ENCODE measurements around the gene URI1.

DNA sequence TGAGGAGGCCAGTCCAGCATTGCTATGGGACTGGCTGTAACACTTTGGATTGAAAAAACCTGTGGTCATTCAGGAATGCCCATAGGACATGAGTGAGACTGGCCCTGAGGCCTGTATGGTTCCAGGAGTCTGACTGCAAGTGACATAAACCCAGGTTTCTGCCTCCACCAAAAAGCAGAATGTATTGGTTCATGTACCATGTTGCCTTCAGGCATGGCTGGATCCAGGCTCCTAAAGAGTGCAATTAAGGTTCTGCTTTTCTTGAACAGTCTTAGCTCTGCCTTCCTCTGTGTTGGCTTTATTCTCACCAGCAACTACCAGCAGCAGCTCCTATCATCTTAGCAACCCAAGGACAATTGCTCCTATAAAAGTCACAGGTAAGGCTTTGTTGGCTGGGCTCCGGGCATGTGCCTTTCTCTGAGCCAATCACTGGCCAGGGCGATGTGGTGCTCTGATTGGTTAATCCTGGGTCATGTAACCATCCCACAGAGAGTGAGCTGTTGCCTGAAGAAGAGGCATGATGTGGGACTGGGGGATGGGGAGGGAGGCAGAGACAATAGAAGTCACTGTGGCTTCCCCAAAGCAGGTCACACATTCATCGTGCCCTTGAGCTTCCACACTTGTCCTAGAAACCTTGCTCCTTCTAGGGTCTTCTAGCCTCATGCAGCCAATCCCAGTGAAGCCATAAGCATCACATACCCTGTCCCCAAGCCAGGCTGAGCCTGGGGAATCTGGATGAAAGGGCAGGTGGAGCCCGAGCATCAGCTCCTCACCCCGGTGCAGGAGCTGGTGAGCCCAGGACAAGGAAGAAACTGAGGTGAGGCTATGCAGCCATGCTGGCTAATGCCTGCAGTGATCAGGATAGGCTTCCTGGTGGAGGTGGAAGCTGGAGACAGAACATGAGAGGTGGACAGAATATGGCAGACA lies 123.9 kb downstream of the URI1 start:
- TF ChIP-seq CTCF (conservative IDR thresholded peaks at IDR 0.05; ENCODE audit: low read depth, low read length) (no peak), EZH2phosphoT487 (IDR thresholded peaks at IDR 0.05; ENCODE audit: borderline replicate concordance, low read length) (no peak), EZH2 (IDR thresholded peaks at IDR 0.05; ENCODE audit: low read length, unreplicated experiment) (no peak)
